ENCODE measurements around the gene NKTR. TPM values are rescaled to one million over a fixed set of nuclear protein-coding genes. Genes with fewer than 3 reads are reported as not detected.
A peak's percentile ranks its signal among the peaks of the same experiment; 100 is the strongest.

The NKTR gene
- polyA plus RNA-seq, 3 donors, result 2.6 to 78.5 (median 5.8) TPM

DNA sequence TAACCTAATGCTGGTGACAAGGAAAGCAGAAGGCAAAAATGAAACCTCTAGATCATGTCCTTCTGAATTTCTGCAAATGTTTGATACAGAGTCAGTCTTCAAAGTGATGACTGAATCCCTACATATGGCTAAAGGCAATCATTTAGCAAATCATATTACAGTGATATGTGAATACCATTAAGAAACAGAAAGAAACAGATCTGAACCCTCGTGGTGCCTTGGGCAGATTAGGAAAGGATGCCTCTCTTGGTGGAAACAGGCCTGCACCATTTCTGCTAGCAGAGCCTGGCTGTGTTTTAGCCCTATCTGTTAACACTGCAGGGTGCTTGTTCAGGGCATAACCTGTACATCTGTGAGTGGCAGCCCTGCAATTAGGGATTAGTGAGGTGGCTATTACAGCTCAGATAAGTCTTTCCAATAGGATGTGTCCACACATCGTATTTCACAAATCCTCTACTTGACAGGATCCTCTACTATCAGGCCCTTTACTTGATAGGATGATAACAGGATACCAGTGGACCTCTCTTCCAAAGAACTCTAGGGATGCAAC is 30.8 kb upstream of the NKTR start:
- Histone ChIP-seq H3K27me3 (ENCODE audit: control insufficient read depth in 2 of 2, insufficient read depth in 2 of 2, low read length in 2 of 2) (no peaks in the 10 kb centered on the region), H4K20me1 (ENCODE audit: insufficient read depth, low read length) (peaks cover 3% of the 10 kb centered on the region), H3K27ac (ENCODE audit: low read depth in 1 of 2, low read length in 2 of 2) (no peak overlapping the region), H3K36me3 (replicated peaks in 1 of 2; ENCODE audit: control insufficient read depth in 1 of 2, insufficient read depth in 2 of 2, low read length in 2 of 2) (peaks cover 43 to 73% of the 10 kb centered on the region in 2 donors), H3K9ac (ENCODE audit: insufficient read depth, low read length, poor library complexity, severe bottlenecking) (no peak overlapping the region), H3K4me2 (replicated peaks; ENCODE audit: extremely low read depth, low read length, poor library complexity, severe bottlenecking) (no peak overlapping the region), H3K9me3 (replicated peaks in 1 of 2; ENCODE audit: control insufficient read depth in 1 of 2, insufficient read depth in 1 of 2, low read length in 2 of 2) (peaks cover 4 to 9% of the 10 kb centered on the region in 2 donors), H3K79me2 (ENCODE audit: insufficient read depth, low read length) (peaks cover 15% of the 10 kb centered on the region), H3K4me1 (ENCODE audit: control insufficient read depth in 1 of 2, insufficient read depth in 2 of 2, low read length in 2 of 2) (no peaks in the 10 kb centered on the region), H2AFZ (ENCODE audit: insufficient read depth, low read depth, low read length, poor library complexity, severe bottlenecking) (no peak overlapping the region), H3K4me3 (replicated peaks in 1 of 3; ENCODE audit: low read depth in 2 of 3, low read length in 3 of 3) (no peak overlapping the region)
- Mint-ChIP-seq H3K4me1 (peaks cover 5% of the 10 kb centered on the region), H3K9me3 (peaks cover 5 to 12% (median 10%) of the 10 kb centered on the region in 7 donors), H3K27ac (no peak overlapping the region), H3K36me3 (peaks cover 50 to 74% of the 10 kb centered on the region in 2 donors), H3K27me3 (ENCODE audit: low read depth in 3 of 3) (no peaks in the 10 kb centered on the region), H3K4me3 (no peak overlapping the region)
- intact Hi-C loops (cut with micrococcal nuclease), result no loop called here
- DNase-seq, result no peak
- TF ChIP-seq CTCF (IDR thresholded peaks at IDR 0.05), result no peak
- 100% methylated on average over 1 of the region's 2 CpGs for WGBS (ENCODE audit: insufficient coverage)

DNA sequence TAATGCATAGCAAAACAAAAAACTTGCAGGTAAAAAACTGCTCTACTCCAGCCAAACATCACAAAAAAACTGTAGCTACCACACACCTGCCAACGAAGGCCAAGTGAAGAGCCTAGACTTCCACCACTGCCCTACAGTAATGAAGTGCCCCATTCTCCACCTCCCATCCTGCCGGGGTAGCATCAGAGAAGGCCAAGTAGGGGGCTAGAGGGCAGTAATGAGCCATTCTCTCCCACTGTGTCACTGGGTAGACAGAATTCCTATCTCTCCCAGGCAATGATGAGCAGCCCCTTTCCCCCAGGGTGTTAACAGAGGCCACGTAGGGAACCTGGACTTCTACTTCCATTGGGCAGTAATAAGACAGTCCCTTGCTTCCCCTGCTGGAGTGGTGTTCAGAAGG is 28.2 kb upstream of the NKTR start:
- Mint-ChIP-seq H3K4me1 (peaks cover 5% of the 10 kb centered on the region), H3K4me3 (no peak overlapping the region), H3K9me3 (peaks cover 10 to 24% (median 19%) of the 10 kb centered on the region in 7 donors), H3K27ac (peak overlapping the region in 2 of 7 donors; percentile 5 to 7), H3K36me3 (peaks cover 43 to 61% of the 10 kb centered on the region in 2 donors), H3K27me3 (ENCODE audit: low read depth in 3 of 3) (no peaks in the 10 kb centered on the region)
- TF ChIP-seq CTCF (IDR thresholded peaks at IDR 0.05), result peak; percentile 47
- intact Hi-C loops (cut with micrococcal nuclease), result no loop called here
- Histone ChIP-seq H3K27ac (ENCODE audit: low read depth in 1 of 2, low read length in 2 of 2) (no peak overlapping the region), H3K27me3 (ENCODE audit: control insufficient read depth in 2 of 2, insufficient read depth in 2 of 2, low read length in 2 of 2) (no peaks in the 10 kb centered on the region), H3K9me3 (replicated peaks in 1 of 2; ENCODE audit: control insufficient read depth in 1 of 2, insufficient read depth in 1 of 2, low read length in 2 of 2) (peaks cover 11 to 19% of the 10 kb centered on the region in 2 donors), H3K4me3 (replicated peaks in 1 of 3; ENCODE audit: low read depth in 2 of 3, low read length in 3 of 3) (no peak overlapping the region), H3K4me1 (ENCODE audit: control insufficient read depth in 1 of 2, insufficient read depth in 2 of 2, low read length in 2 of 2) (no peaks in the 10 kb centered on the region), H2AFZ (ENCODE audit: insufficient read depth, low read depth, low read length, poor library complexity, severe bottlenecking) (no peak overlapping the region), H3K79me2 (ENCODE audit: insufficient read depth, low read length) (peaks cover 29% of the 10 kb centered on the region), H3K36me3 (replicated peaks in 1 of 2; ENCODE audit: control insufficient read depth in 1 of 2, insufficient read depth in 2 of 2, low read length in 2 of 2) (peaks cover 30 to 59% of the 10 kb centered on the region in 2 donors), H4K20me1 (ENCODE audit: insufficient read depth, low read length) (peaks cover 3% of the 10 kb centered on the region), H3K4me2 (replicated peaks; ENCODE audit: extremely low read depth, low read length, poor library complexity, severe bottlenecking) (no peak overlapping the region), H3K9ac (ENCODE audit: insufficient read depth, low read length, poor library complexity, severe bottlenecking) (no peak overlapping the region)
- WGBS (ENCODE audit: insufficient coverage), result 83% methylated on average over 2 of the region's 3 CpGs
- peak in 2 of 3 donors; percentile 24 to 30 for DNase-seq
